Measurements from ENCODE around the gene FAM110D. TPM values are rescaled to one million over a fixed set of nuclear protein-coding genes. Genes with fewer than 3 reads are reported as not detected.

Gene FAM110D
- total RNA-seq, 1 donor from 2014 or later = not detected

GRCh38 chr1:26210147-26210870 is 51.4 kb downstream of the FAM110D start:
- no peak overlapping the region for H3K4me3 ChIP-seq (ENCODE audit: low read depth, low read length)
- no peaks in the 10 kb centered on the region for H3K27me3 ChIP-seq (ENCODE audit: control insufficient read depth, insufficient read depth, low read length)
- FAIRE-seq (peak; percentile 97), DNase-seq (ENCODE audit: low read depth) (no peak)
- H3K36me3 ChIP-seq (ENCODE audit: control insufficient read depth, insufficient read depth, low read length) = no peaks in the 10 kb centered on the region
- no peak for TF ChIP-seq CTCF (IDR thresholded peaks at IDR 0.05; ENCODE audit: insufficient read depth, low read length, severe bottlenecking)

GRCh38 chr1:26212726-26213125 is 53.8 kb downstream of the FAM110D start:
- no peak overlapping the region for H3K4me3 ChIP-seq (ENCODE audit: low read depth, low read length)
- no peak for TF ChIP-seq CTCF (IDR thresholded peaks at IDR 0.05; ENCODE audit: insufficient read depth, low read length, severe bottlenecking)
- no peaks in the 10 kb centered on the region for H3K27me3 ChIP-seq (ENCODE audit: control insufficient read depth, insufficient read depth, low read length)
- FAIRE-seq (no peak), DNase-seq (ENCODE audit: low read depth) (no peak)
- H3K36me3 ChIP-seq (ENCODE audit: control insufficient read depth, insufficient read depth, low read length) = no peaks in the 10 kb centered on the region

GRCh38 chr1:26213335-26213905 is 54.5 kb downstream of the FAM110D start:
- FAIRE-seq = no peak
- Histone ChIP-seq H3K36me3 (ENCODE audit: control insufficient read depth, insufficient read depth, low read length) (no peaks in the 10 kb centered on the region), H3K27me3 (ENCODE audit: control insufficient read depth, insufficient read depth, low read length) (no peaks in the 10 kb centered on the region), H3K4me3 (ENCODE audit: low read depth, low read length) (no peak overlapping the region)
- no peak for DNase-seq (ENCODE audit: low read depth)
- no peak for TF ChIP-seq CTCF (IDR thresholded peaks at IDR 0.05; ENCODE audit: insufficient read depth, low read length, severe bottlenecking)

Other genes with a start within 250 kb of the FAM110D start
- 11.3 and 20.7 TPM in 2 replicates for gene PAFAH2, start 161.0 kb upstream of the FAM110D start, total RNA-seq
- gene EXTL1, start 137.3 kb upstream of the FAM110D start, total RNA-seq = not detected in 2 replicates
- gene SLC30A2, start 113.0 kb upstream of the FAM110D start, total RNA-seq = 0.13 TPM in 1 of 2 replicates, not detected in the other
- gene TRIM63, start 91.4 kb upstream of the FAM110D start, total RNA-seq = 0.13 TPM in 1 of 2 replicates, not detected in the other
- gene PDIK1L, start 47.3 kb upstream of the FAM110D start, total RNA-seq = 8.4 and 8.7 TPM in 2 replicates
- gene C1orf232, start 9.9 kb downstream of the FAM110D start, total RNA-seq = not detected in 2 replicates
- 53.0 and 66.9 TPM in 2 replicates for gene ZNF593, start 10.8 kb downstream of the FAM110D start, total RNA-seq
- not detected in 2 replicates for gene ZNF593OS, start 12.8 kb downstream of the FAM110D start, total RNA-seq
- 11.8 and 15.8 TPM in 2 replicates for gene CNKSR1, start 18.4 kb downstream of the FAM110D start, total RNA-seq
- under 0.01 TPM in 2 replicates for gene CATSPER4, start 31.5 kb downstream of the FAM110D start, total RNA-seq
- 8.1 and 8.4 TPM in 2 replicates for gene CEP85, start 75.1 kb downstream of the FAM110D start, total RNA-seq
- 14.5 and 28.7 TPM in 2 replicates for gene SH3BGRL3, start 121.0 kb downstream of the FAM110D start, total RNA-seq
- 2.6 and 3.1 TPM in 2 replicates for gene UBXN11, start 147.6 kb downstream of the FAM110D start, total RNA-seq
- gene CD52, start 158.9 kb downstream of the FAM110D start, total RNA-seq = not detected in 2 replicates
- 19.5 and 67.7 TPM in 2 replicates for gene CRYBG2, start 195.1 kb downstream of the FAM110D start, total RNA-seq
- gene ZNF683, start 213.7 kb downstream of the FAM110D start, total RNA-seq = not detected in 2 replicates